HepG2 (cell line): ENCODE data around the gene CHCT1. TPM values are rescaled to one million over a fixed set of nuclear protein-coding genes. Genes with fewer than 3 reads are reported as not detected.

ENCODE experiments used
- BCLAF1 ChIP-seq: fragments of 450-650 bp; IDR thresholded peaks from 2 replicates; pipeline ENCODE4 v1.6.1; 2017; ENCODE audit warnings: mild to moderate bottlenecking
- GATAD2A ChIP-seq: IDR thresholded peaks from 2 replicates; pipeline ENCODE4 v1.6.1; 2016
- IRX3 ChIP-seq: sonication (generic); formaldehyde crosslinking; IDR thresholded peaks from 2 replicates; pipeline ENCODE4 v1.8.1; 2023; ENCODE audit warnings: mild to moderate bottlenecking, low read depth, missing genetic modification reagents, borderline replicate concordance
- LRRFIP1 ChIP-seq: sonication (generic); formaldehyde crosslinking; conservative IDR thresholded peaks from 2 replicates; pipeline ENCODE4 v1.4.0; 2020; ENCODE audit warnings: missing genetic modification reagents
- PITX1 ChIP-seq: sonication (generic); formaldehyde crosslinking; IDR thresholded peaks from 2 replicates; pipeline ENCODE4 v1.5.1; 2020; ENCODE audit warnings: mild to moderate bottlenecking, missing genetic modification reagents
- SIN3A ChIP-seq: IDR thresholded peaks from 2 replicates; pipeline ENCODE4 v1.6.1; 2011; ENCODE audit warnings: low read depth, mild to moderate bottlenecking, control low read depth, low read length, borderline replicate concordance
- ZBTB21 ChIP-seq: sonication (generic); formaldehyde crosslinking; IDR thresholded peaks from 2 replicates; pipeline ENCODE4 v1.4.0; 2020; ENCODE audit warnings: missing genetic modification reagents
- ZC3H13 ChIP-seq: sonication (generic); formaldehyde crosslinking; IDR thresholded peaks from 2 replicates; pipeline ENCODE4 v1.8.1; 2023; ENCODE audit warnings: mild to moderate bottlenecking, missing genetic modification reagents, moderate library complexity
- ZNF264 ChIP-seq: sonication (generic); formaldehyde crosslinking; IDR thresholded peaks from 2 replicates; pipeline ENCODE4 v1.4.0; 2020; ENCODE audit warnings: missing genetic modification reagents
- ZNF484 ChIP-seq: sonication (generic); formaldehyde crosslinking; IDR thresholded peaks from 2 replicates; pipeline ENCODE4 v1.5.1; 2020; ENCODE audit warnings: mild to moderate bottlenecking, low read depth, missing genetic modification reagents, borderline replicate concordance
- ZNF580 ChIP-seq: IDR thresholded peaks from 2 replicates; pipeline ENCODE4 v1.6.1; 2016; ENCODE audit warnings: low read depth, borderline replicate concordance
- ZXDC ChIP-seq: sonication (generic); formaldehyde crosslinking; IDR thresholded peaks from 2 replicates; pipeline ENCODE4 v1.5.0; 2020; ENCODE audit warnings: mild to moderate bottlenecking, missing genetic modification reagents
- polyA plus RNA-seq, 8 experiments: library from polyadenylated mRNA; depleted of rRNA in 3 of 8; stranded (reverse) in 7 of 8; unstranded in 1 of 8; fragments of >200 nt; fragmentation: Illumina TruSeq in 4 of 8; extraction: Trizol in 4 of 8; gene quantifications; 2 replicates each; pipeline versions ENCODE4 v1.2.1 to v1.2.3, GENCODE V29; 2011 to 2016; ENCODE audit warnings: low read depth in 4 of 8, missing spikeins in 1 of 8, mixed read lengths in 1 of 8; ENCODE audit not compliant: insufficient read depth in 1 of 8
- total RNA-seq, 5 experiments: library from RNA; depleted of rRNA; stranded (reverse); fragments of >200 nt; fragmentation: Illumina TruSeq; extraction: Trizol; gene quantifications; 2 replicates each; pipeline ENCODE4 v1.2.3, GENCODE V29; 2016; ENCODE audit warnings: low read depth in 1 of 5
- TF ChIP-seq, protein P1 (sequence below): sonication (generic); formaldehyde crosslinking; IDR thresholded peaks from 2 replicates; pipeline ENCODE4 v1.8.1; 2023; ENCODE audit warnings: mild to moderate bottlenecking, missing genetic modification reagents
- TF ChIP-seq, protein P2 (sequence below): sonication (generic); formaldehyde crosslinking; IDR thresholded peaks from 2 replicates; pipeline ENCODE4 v1.9.0; 2021; ENCODE audit warnings: missing genetic modification reagents, mild to moderate bottlenecking, borderline replicate concordance
- TF ChIP-seq, protein P3 (sequence below): sonication (generic); formaldehyde crosslinking; IDR thresholded peaks from 2 replicates; pipeline ENCODE4 v1.5.0; 2020; ENCODE audit warnings: missing genetic modification reagents, mild to moderate bottlenecking, borderline replicate concordance

Gene CHCT1
- total and polyA plus RNA-seq, 2 of the 13 experiments (the other 11 are each of a cell fraction or from before 2014, with no cell fraction given), result not detected

DNA sequence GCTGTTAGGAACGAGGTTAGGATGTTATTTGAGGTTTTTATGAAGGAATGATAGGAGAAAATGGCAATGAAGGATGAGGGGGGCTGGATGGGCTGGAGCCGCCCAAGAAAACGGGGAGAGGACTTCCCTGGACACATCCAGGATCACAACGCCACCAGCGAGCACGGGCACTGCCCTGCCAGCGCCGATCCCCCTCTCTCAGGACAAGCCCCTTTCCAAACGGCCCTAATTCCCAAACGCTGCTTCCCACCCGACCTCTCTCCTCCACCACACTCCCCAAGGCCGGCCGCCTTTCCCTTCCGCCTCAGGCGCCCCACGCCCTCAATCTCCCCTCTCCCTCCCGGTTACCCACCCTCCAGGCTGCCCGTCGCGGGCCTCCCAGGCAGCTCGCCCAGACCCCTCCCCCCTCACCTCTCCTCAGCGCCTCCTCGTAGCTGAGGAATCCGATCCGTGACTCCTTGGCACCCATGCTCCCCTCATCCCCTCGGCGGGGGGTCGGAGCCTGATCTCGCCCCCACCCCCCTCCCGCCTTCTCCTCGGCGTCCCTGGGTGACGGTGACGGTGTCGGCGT, 30.7 kb upstream of the CHCT1 start (continued):
- TF ChIP-seq ZXDC (CRISPR knock-in tag) (no peak), GATAD2A (CRISPR knock-in tag) (0 out of 2 replicates have a peak, but pooled peaks have one; percentile 2), ZNF484 (CRISPR knock-in tag) (no peak), ZC3H13 (CRISPR knock-in tag) (no peak), ZBTB21 (CRISPR knock-in tag) (no peak), IRX3 (peak; percentile 27; the same call in 1 of the 2 replicates), LRRFIP1 (no peak), PITX1 (CRISPR knock-in tag) (0 out of 2 replicates have a peak, but pooled peaks have one; percentile 1), BCLAF1 (no peak), ZNF264 (no peak), SIN3A (peak; percentile 52; the same call in 1 of the 2 replicates), ZNF580 (no peak)
- TF ChIP-seq, protein P1, sequence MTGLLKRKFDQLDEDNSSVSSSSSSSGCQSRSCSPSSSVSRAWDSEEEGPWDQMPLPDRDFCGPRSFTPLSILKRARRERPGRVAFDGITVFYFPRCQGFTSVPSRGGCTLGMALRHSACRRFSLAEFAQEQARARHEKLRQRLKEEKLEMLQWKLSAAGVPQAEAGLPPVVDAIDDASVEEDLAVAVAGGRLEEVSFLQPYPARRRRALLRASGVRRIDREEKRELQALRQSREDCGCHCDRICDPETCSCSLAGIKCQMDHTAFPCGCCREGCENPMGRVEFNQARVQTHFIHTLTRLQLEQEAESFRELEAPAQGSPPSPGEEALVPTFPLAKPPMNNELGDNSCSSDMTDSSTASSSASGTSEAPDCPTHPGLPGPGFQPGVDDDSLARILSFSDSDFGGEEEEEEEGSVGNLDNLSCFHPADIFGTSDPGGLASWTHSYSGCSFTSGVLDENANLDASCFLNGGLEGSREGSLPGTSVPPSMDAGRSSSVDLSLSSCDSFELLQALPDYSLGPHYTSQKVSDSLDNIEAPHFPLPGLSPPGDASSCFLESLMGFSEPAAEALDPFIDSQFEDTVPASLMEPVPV (CRISPR knock-in tag), result no peak
- TF ChIP-seq, protein P2, sequence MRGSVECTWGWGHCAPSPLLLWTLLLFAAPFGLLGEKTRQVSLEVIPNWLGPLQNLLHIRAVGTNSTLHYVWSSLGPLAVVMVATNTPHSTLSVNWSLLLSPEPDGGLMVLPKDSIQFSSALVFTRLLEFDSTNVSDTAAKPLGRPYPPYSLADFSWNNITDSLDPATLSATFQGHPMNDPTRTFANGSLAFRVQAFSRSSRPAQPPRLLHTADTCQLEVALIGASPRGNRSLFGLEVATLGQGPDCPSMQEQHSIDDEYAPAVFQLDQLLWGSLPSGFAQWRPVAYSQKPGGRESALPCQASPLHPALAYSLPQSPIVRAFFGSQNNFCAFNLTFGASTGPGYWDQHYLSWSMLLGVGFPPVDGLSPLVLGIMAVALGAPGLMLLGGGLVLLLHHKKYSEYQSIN (CRISPR knock-in tag), result no peak
- TF ChIP-seq, protein P3, sequence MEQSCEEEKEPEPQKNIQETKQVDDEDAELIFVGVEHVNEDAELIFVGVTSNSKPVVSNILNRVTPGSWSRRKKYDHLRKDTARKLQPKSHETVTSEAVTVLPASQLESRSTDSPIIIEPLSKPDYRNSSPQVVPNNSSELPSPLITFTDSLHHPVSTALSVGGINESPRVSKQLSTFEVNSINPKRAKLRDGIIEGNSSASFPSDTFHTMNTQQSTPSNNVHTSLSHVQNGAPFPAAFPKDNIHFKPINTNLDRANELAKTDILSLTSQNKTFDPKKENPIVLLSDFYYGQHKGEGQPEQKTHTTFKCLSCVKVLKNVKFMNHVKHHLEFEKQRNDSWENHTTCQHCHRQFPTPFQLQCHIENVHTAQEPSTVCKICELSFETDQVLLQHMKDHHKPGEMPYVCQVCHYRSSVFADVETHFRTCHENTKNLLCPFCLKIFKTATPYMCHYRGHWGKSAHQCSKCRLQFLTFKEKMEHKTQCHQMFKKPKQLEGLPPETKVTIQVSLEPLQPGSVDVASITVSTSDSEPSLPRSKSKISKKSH (CRISPR knock-in tag), result 0 out of 2 replicates have a peak, but pooled peaks have one; percentile 32
